IPS DF 6.9 (cell line): ENCODE results near the gene LMAN1L.
A peak's percentile ranks its signal among the peaks of the same experiment; 100 is the strongest.
"Not testable (repeated sequence)": the region's sequence is repeated elsewhere in the genome, so short reads cannot be mapped to it uniquely, and the experiment has no call there.

Experiments
- DNase-seq: peaks from one replicate; pipeline ENCODE4 v3.0.0-alpha.2; 2013; ENCODE audit warnings: low read depth, low spot score
- H3K27ac ChIP-seq: one replicate; pipeline ENCODE4 v1.5.1; 2013; ENCODE audit warnings: low read length, control low read depth
- H3K27me3 ChIP-seq: 2 replicates; pipeline ENCODE4 v1.6.1; 2013; ENCODE audit warnings: mild to moderate bottlenecking, low read length; ENCODE audit not compliant: control insufficient read depth, insufficient read depth
- H3K36me3 ChIP-seq: 2 replicates; pipeline ENCODE4 v1.6.1; 2013; ENCODE audit warnings: low read length; ENCODE audit not compliant: control insufficient read depth, insufficient read depth
- H3K4me1 ChIP-seq: 2 replicates; pipeline ENCODE4 v1.6.1; 2013; ENCODE audit warnings: low read length; ENCODE audit not compliant: control insufficient read depth, insufficient read depth
- H3K4me3 ChIP-seq: 2 replicates; pipeline ENCODE4 v1.5.1; 2013; ENCODE audit warnings: mild to moderate bottlenecking, low read length
- H3K9me3 ChIP-seq: 2 replicates; pipeline ENCODE4 v1.6.1; 2013; ENCODE audit warnings: low read length, inconsistent platforms; ENCODE audit not compliant: control insufficient read depth, insufficient read depth
- WGBS: extraction: QIAGEN DNeasy Blood & Tissue Kit; methylation state at CpG from one replicate; pipeline ENCODE4 v1.1.7; 2013; ENCODE audit warnings: mixed read lengths, missing lambda C conversion rate; ENCODE audit not compliant: insufficient read length, insufficient coverage; 5-methylcytosine and 5-hydroxymethylcytosine counted together

The LMAN1L gene

DNA sequence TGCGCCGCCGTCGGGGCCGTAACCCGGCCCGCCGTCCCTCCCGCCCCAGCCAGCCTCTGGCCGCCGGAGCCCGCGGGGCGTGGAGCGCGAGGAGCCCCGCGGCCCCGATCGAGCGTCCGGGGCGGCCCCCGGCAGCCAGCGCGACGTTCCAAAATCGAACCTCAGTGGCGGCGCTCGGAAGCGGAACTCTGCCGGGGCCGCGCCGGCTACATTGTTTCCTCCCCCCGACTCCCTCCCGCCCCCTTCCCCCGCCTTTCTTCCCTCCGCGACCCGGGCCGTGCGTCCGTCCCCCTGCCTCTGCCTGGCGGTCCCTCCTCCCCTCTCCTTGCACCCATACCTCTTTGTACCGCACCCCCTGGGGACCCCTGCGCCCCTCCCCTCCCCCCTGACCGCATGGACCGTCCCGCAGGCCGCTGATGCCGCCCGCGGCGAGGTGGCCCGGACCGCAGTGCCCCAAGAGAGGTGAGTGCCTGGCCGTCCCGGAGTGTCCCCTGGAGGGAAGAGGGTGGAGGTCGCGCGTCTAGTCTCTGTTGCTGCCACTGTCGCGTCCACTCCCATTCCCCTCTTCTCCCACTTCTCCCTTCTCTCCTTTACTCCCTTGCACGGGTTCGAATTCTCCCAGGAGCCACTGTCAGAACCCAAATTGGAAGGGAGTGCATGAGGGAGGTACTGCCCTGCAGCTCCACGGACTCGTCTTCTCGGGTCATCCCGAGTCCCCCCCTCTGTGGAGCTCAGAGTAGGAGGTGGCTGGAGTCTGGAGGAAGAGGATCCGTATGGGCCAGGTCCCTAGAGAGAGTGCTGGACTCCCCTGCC lies 30.2 kb upstream of the LMAN1L start:
- no peak for DNase-seq
- H3K27ac ChIP-seq: no peak overlapping the region
- H3K36me3 ChIP-seq: no peaks in the 10 kb centered on the region
- peak overlapping the region; percentile 73; the same call in 1 of the 2 replicates for H3K4me3 ChIP-seq
- peaks cover 3% of the 10 kb centered on the region for H3K4me1 ChIP-seq
- H3K27me3 ChIP-seq: no peaks in the 10 kb centered on the region
- no peaks in the 10 kb centered on the region for H3K9me3 ChIP-seq
- no CpG with 5 or more reads among the region's 72 CpGs for WGBS

DNA sequence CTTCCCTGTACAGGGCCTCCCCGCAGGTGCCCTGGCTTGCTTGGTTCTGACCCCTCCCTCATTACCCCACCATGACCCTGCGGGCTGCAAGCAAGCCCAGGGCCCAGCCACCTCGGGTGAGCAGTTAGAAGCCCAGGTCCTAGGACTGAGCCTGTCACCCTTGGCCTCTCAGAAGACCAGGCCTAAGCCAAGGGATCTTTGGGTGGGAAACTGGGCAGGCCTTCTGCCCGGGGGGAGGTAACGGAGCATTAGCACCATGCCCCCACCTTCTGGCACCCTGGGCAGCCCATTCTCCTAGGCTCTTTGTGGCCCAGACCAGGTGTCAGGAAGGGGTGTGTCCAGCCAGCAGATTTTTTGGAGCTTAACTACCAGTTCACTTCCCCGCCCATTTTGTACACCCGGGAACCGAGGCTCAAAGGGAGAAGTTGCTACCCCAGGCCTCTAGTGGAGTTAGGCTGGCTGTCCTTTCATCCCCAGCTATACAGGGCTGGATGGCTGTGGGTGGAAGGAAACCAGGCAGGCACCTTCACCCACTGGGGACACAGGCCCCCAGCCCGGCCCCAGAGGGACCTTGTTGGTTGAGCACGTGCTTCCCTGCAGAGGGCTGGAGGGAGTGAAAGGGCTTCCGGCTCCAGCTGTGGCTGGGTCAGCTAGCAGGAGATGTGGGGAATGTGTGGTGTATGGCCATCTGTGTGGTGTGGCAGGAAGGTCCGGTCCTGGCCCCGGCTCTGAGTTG lies 29.4 kb upstream of the LMAN1L start:
- peak overlapping the region; percentile 73; the same call in 1 of the 2 replicates for H3K4me3 ChIP-seq
- no peaks in the 10 kb centered on the region for H3K9me3 ChIP-seq
- DNase-seq: no peak
- H3K27me3 ChIP-seq: no peaks in the 10 kb centered on the region
- peaks cover 5% of the 10 kb centered on the region; the same call in 1 of the 2 replicates for H3K4me1 ChIP-seq
- H3K36me3 ChIP-seq: no peaks in the 10 kb centered on the region
- H3K27ac ChIP-seq: no peak overlapping the region
- WGBS: no CpG with 5 or more reads among the region's 13 CpGs

DNA sequence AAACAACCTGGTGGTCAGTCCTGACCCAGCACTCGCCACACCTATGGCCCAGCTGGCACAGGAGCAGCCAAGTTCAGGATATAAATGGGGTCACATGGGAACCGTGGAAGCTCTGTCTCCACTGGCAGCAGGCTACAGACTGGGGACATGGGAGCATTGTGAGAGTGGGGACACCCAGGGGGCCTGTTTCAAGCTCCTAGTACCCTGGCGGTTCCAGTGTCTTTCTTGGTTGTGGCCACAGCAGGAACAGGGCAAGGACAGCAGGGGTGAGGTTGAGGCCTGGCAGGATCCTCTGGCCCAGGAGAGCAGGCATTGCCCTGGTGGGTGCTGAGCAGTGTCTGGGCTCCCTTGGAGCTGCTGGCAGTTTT lies 28.8 kb upstream of the LMAN1L start:
- WGBS: no CpG with 5 or more reads among the region's 3 CpGs
- Histone ChIP-seq H3K27ac (no peak overlapping the region), H3K9me3 (no peaks in the 10 kb centered on the region), H3K4me3 (no peak overlapping the region), H3K36me3 (no peaks in the 10 kb centered on the region), H3K4me1 (peaks cover 7% of the 10 kb centered on the region; the same call in 1 of the 2 replicates), H3K27me3 (no peaks in the 10 kb centered on the region)
- DNase-seq: no peak

DNA sequence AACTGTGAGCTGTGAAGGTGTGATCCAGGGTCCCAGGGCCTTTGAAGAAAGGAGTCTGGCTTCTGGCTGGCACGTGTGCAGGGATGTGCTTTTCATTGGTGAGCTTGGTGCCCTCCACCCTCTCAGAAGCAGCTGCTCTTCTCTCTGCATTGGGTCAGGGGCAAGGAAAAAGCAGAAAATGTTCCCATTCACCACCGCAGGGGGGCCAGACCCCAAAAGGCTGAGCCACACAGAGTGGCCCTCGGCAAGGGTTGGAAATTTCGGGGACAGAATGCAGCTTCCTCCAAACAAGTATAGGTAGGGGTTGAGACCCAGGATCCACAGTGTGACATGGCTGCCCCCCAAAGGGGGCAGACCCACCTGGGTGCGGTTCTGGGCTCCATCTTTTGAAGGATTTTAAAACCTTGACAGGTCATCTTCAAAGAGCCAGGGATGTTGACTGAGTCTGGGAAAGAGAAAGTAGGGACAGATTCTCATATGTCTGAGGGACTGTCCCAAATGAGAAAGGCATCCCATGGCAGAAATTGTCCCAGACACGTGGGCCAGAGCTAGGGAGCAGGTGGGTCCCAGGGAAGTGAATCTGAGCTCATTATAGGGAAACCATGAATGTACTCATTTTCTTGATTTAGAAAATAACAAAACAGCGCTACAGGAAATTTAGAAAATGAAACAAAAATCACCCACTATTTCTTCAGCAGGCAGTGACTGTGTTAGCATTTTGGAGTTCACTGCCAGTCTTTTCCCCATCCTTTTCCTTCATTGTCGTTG lies 28.0 kb upstream of the LMAN1L start:
- WGBS: no CpG with 5 or more reads among the region's 8 CpGs
- H3K36me3 ChIP-seq: no peaks in the 10 kb centered on the region
- no peak for DNase-seq
- no peaks in the 10 kb centered on the region for H3K27me3 ChIP-seq
- no peaks in the 10 kb centered on the region for H3K9me3 ChIP-seq
- peaks cover 9% of the 10 kb centered on the region; the same call in 1 of the 2 replicates for H3K4me1 ChIP-seq
- H3K4me3 ChIP-seq: no peak overlapping the region
- H3K27ac ChIP-seq: no peak overlapping the region

DNA sequence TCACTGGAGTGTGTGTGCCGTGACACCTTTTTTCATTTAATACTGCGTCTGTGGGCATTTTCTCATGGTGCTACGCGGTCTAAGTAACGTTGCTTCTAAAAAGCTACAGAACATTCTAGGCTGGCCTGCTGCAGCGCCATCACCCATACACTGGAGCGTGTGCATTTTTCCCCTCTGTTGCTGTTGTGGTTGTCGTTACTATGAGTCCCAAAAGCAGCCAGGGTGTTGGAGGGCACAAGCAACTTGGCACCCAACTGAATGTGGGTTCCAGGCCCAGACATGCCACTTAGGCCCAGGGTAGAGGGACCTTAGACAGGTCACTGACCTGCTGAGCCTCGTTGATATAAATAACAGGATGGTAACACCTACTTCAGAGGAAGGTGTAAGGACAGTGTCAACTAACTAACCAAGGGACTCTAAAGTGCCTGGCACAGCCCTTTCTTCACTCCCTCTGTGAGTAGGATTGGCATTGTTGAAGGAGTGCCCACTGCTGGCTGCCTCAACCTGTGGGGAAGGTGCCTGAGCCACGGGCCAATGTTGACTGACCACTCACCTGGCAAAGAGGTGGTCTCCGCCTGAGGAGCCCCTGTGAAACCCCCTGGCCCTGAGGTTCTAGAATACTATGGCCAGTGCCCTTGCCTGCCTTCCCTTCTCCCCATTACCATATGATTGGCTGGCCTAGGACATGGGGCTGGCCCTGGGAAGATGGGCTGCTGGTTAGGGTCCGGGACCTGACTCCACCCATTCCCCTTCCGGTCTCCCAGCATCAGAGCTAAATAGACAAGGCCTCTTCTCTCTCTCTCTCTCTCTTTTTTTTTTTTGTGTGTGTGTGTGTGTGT lies 27.2 kb upstream of the LMAN1L start:
- Histone ChIP-seq H3K27me3 (no peaks in the 10 kb centered on the region), H3K4me1 (peaks cover 9% of the 10 kb centered on the region; the same call in 1 of the 2 replicates), H3K36me3 (no peaks in the 10 kb centered on the region), H3K27ac (no peak overlapping the region), H3K9me3 (no peaks in the 10 kb centered on the region), H3K4me3 (no peak overlapping the region)
- WGBS: no CpG with 5 or more reads among the region's 13 CpGs
- DNase-seq: no peak

DNA sequence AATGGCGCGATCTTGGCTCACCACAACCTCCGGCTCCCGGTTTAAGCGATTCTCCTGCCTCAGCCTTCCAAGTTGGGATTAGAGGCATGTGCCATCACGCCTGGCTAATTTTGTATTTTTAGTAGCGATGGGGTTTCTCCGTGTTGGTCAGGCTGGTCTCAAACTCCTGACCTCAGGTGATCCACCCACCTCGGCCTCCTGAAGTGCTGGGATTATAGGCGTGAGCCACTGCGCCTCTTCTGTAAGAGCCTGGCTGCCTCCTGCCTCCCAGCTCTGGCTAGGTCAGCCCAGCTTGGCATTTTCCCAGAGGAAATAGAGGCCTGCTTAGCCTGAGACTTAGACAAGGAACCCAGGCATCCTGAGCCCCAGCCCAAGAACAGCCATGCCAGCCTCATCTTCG lies 26.6 kb upstream of the LMAN1L start:
- not testable (repeated sequence) for H3K9me3 ChIP-seq, H3K27me3 ChIP-seq, DNase-seq, H3K4me3 ChIP-seq, H3K4me1 ChIP-seq, H3K27ac ChIP-seq, H3K36me3 ChIP-seq
- no CpG with 5 or more reads among the region's 12 CpGs for WGBS

DNA sequence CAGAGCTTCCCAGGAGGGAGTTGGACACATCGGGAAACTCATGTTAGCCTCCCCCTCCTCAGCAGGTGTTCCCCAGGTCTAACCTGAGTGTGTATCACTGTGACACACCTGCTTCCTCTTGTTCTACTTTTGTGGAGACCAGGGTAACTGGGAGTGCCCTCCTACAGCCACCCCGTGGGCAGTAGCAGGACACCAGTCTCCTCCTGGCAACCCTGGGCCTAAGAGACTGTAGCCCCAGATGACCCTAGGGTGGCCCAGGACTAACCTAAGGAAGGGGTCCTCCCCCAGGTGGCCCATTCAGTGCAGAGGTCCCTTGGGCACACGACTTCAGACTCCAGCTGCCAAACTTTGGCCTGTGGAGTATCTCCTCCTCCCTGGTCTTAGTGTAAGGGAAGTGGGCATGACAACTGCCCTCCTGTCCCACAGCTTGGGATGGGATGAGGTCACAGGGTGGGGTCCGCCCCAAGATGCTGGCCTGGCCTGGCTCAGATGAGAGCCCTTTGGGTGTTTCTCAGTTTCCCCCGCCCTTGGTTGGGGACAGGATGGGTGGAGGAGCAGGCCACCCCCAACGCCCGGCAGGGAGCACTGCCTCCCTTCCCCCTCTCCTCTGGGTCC lies 26.0 kb upstream of the LMAN1L start:
- WGBS: no CpG with 5 or more reads among the region's 7 CpGs

DNA sequence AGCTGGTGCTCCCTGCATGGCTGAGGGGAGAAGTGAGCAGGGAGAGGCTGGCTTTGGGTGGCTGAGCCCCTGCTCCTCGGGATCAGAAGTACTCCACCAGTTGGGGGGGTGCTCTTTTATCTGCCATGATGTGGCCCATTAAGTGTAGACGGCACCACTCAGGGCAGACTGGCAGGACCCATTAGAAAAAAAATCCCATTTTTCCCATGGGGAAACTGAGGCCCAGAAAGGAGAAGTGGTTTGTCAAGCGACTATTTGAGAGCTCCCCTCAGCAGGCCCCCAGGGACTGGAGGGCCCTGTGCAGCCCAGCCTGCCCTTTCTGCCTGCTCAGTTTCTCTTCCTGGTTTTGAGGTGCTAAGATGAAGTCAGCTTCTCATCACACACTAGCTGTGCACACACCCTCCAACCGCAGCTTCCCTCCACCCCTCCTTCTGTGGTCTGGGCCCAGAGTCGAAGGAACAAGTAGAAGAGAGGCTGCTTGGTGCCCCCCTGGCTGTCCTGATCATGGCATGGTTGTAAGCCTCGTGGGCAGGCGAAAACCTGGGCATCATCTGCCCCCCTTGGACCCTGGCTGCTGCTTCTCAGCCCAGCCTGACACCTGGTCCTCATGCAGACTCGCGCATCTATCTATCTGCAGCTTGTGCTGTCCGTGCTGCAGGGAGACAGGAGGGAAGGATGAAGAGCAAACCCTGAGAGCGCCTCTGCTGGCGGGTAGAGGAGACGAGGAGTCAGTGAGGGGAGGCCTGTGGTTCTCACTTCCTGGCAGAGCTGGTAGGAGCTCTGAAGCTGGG lies 25.2 kb upstream of the LMAN1L start:
- Histone ChIP-seq H3K9me3 (no peaks in the 10 kb centered on the region), H3K27ac (no peak overlapping the region), H3K4me3 (no peak overlapping the region), H3K4me1 (peaks cover 9% of the 10 kb centered on the region; the same call in 1 of the 2 replicates), H3K36me3 (no peaks in the 10 kb centered on the region), H3K27me3 (no peaks in the 10 kb centered on the region)
- no CpG with 5 or more reads among the region's 13 CpGs for WGBS
- DNase-seq: peak; percentile 81

More for the DNA sequence above, 26.0 kb upstream of the LMAN1L start:
- Histone ChIP-seq H3K27me3 (no peaks in the 10 kb centered on the region), H3K4me3 (no peak overlapping the region), H3K36me3 (no peaks in the 10 kb centered on the region), H3K27ac (no peak overlapping the region), H3K4me1 (peaks cover 9% of the 10 kb centered on the region; the same call in 1 of the 2 replicates), H3K9me3 (no peaks in the 10 kb centered on the region)
- no peak for DNase-seq

DNA sequence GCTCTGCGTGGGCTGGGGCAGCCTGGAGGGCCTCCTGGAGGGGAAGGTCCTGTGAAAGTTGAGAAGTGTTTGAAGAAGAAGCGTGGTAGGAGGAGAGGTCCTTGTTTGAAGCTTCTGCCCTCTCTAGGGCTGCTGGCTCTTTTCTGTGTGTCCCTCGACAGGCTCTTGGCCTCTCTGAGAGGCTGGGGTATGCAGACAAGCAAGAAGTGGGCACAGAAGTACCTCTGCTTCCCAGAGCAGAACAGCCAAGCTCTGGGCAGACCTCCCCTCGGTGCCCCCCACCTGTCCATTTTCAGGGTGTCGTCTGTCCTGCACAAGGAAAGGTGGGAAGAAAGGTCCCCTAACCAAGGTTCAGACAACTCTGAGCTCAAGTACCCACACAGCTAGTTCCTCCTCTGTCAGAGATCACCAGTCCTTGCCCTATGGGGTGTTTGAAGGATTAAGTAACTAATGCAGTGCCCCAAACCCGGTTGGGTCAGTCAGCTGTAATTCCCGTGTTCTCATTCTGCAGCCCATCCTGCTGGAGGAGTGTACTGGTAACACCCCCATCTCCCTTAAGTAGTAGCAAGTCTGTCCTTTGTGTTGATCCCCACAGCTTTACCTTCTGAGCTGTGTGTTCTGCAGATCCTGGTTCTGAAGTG lies 24.5 kb upstream of the LMAN1L start:
- Histone ChIP-seq H3K4me3 (no peak overlapping the region), H3K9me3 (no peaks in the 10 kb centered on the region), H3K27ac (no peak overlapping the region), H3K27me3 (no peaks in the 10 kb centered on the region), H3K36me3 (no peaks in the 10 kb centered on the region), H3K4me1 (peaks cover 7% of the 10 kb centered on the region; the same call in 1 of the 2 replicates)
- no peak for DNase-seq
- no CpG with 5 or more reads among the region's 7 CpGs for WGBS
